ENCODE data around the gene ZNF232.
"Not testable (repeated sequence)": the region's sequence is repeated elsewhere in the genome, so short reads cannot be mapped to it uniquely, and the experiment has no call there.

The ZNF232 gene

GRCh38 chr17:5135131-5135712, 23.5 kb upstream of the ZNF232 start:
- H3K36me3 ChIP-seq (ENCODE audit: control insufficient read depth, insufficient read depth, low read length); H3K9ac ChIP-seq (ENCODE audit: low read depth, low read length); H3K4me1 ChIP-seq (ENCODE audit: control insufficient read depth, insufficient read depth, low read length); H3K27me3 ChIP-seq (ENCODE audit: control insufficient read depth, insufficient read depth, low read length); H3K4me3 ChIP-seq (ENCODE audit: low read depth, low read length); H3K27ac ChIP-seq (ENCODE audit: low read depth, low read length); H3K9me3 ChIP-seq (ENCODE audit: control insufficient read depth, insufficient read depth, low read length): not testable (repeated sequence)

GRCh38 chr17:5134571-5134970, 22.9 kb upstream of the ZNF232 start:
- H3K9ac ChIP-seq (ENCODE audit: low read depth, low read length); H3K27ac ChIP-seq (ENCODE audit: low read depth, low read length); H3K4me1 ChIP-seq (ENCODE audit: control insufficient read depth, insufficient read depth, low read length); H3K27me3 ChIP-seq (ENCODE audit: control insufficient read depth, insufficient read depth, low read length); H3K4me3 ChIP-seq (ENCODE audit: low read depth, low read length); H3K36me3 ChIP-seq (ENCODE audit: control insufficient read depth, insufficient read depth, low read length); H3K9me3 ChIP-seq (ENCODE audit: control insufficient read depth, insufficient read depth, low read length): not testable (repeated sequence)

- H3K36me3 ChIP-seq (ENCODE audit: control insufficient read depth, insufficient read depth, low read length); H3K4me3 ChIP-seq (ENCODE audit: low read depth, low read length); H3K9me3 ChIP-seq (ENCODE audit: control insufficient read depth, insufficient read depth, low read length); H3K9ac ChIP-seq (ENCODE audit: low read depth, low read length); H3K27ac ChIP-seq (ENCODE audit: low read depth, low read length); H3K27me3 ChIP-seq (ENCODE audit: control insufficient read depth, insufficient read depth, low read length); H3K4me1 ChIP-seq (ENCODE audit: control insufficient read depth, insufficient read depth, low read length): not testable (repeated sequence)
Observed at GRCh38 chr17:5133961-5134360, 22.3 kb upstream of the ZNF232 start.

GRCh38 chr17:5133311-5133710, 21.6 kb upstream of the ZNF232 start:
- Histone ChIP-seq H3K4me3 (ENCODE audit: low read depth, low read length) (no peak overlapping the region), H3K9ac (ENCODE audit: low read depth, low read length) (no peak overlapping the region), H3K36me3 (ENCODE audit: control insufficient read depth, insufficient read depth, low read length) (no peaks in the 10 kb centered on the region), H3K27ac (ENCODE audit: low read depth, low read length) (no peak overlapping the region), H3K4me1 (ENCODE audit: control insufficient read depth, insufficient read depth, low read length) (no peaks in the 10 kb centered on the region), H3K9me3 (ENCODE audit: control insufficient read depth, insufficient read depth, low read length) (no peaks in the 10 kb centered on the region), H3K27me3 (ENCODE audit: control insufficient read depth, insufficient read depth, low read length) (no peaks in the 10 kb centered on the region)

GRCh38 chr17:5132503-5133225, 21.0 kb upstream of the ZNF232 start:
- H3K36me3 ChIP-seq (ENCODE audit: control insufficient read depth, insufficient read depth, low read length); H3K9ac ChIP-seq (ENCODE audit: low read depth, low read length); H3K4me1 ChIP-seq (ENCODE audit: control insufficient read depth, insufficient read depth, low read length); H3K27me3 ChIP-seq (ENCODE audit: control insufficient read depth, insufficient read depth, low read length); H3K27ac ChIP-seq (ENCODE audit: low read depth, low read length); H3K9me3 ChIP-seq (ENCODE audit: control insufficient read depth, insufficient read depth, low read length); H3K4me3 ChIP-seq (ENCODE audit: low read depth, low read length): not testable (repeated sequence)

- not testable (repeated sequence) for H3K36me3 ChIP-seq (ENCODE audit: control insufficient read depth, insufficient read depth, low read length); H3K9ac ChIP-seq (ENCODE audit: low read depth, low read length); H3K4me1 ChIP-seq (ENCODE audit: control insufficient read depth, insufficient read depth, low read length); H3K4me3 ChIP-seq (ENCODE audit: low read depth, low read length); H3K27ac ChIP-seq (ENCODE audit: low read depth, low read length); H3K27me3 ChIP-seq (ENCODE audit: control insufficient read depth, insufficient read depth, low read length); H3K9me3 ChIP-seq (ENCODE audit: control insufficient read depth, insufficient read depth, low read length)
Observed at GRCh38 chr17:5131799-5132502, 20.3 kb upstream of the ZNF232 start.

GRCh38 chr17:5131146-5131715, 19.6 kb upstream of the ZNF232 start:
- no peak overlapping the region for H3K27ac ChIP-seq (ENCODE audit: low read depth, low read length)
- H3K4me1 ChIP-seq (ENCODE audit: control insufficient read depth, insufficient read depth, low read length), result no peaks in the 10 kb centered on the region
- H3K9me3 ChIP-seq (ENCODE audit: control insufficient read depth, insufficient read depth, low read length), result no peaks in the 10 kb centered on the region
- H3K36me3 ChIP-seq (ENCODE audit: control insufficient read depth, insufficient read depth, low read length), result no peaks in the 10 kb centered on the region
- H3K9ac ChIP-seq (ENCODE audit: low read depth, low read length), result no peak overlapping the region
- no peak overlapping the region for H3K4me3 ChIP-seq (ENCODE audit: low read depth, low read length)
- H3K27me3 ChIP-seq (ENCODE audit: control insufficient read depth, insufficient read depth, low read length), result no peaks in the 10 kb centered on the region

- not testable (repeated sequence) for H3K27ac ChIP-seq (ENCODE audit: low read depth, low read length); H3K9ac ChIP-seq (ENCODE audit: low read depth, low read length); H3K4me3 ChIP-seq (ENCODE audit: low read depth, low read length); H3K4me1 ChIP-seq (ENCODE audit: control insufficient read depth, insufficient read depth, low read length); H3K36me3 ChIP-seq (ENCODE audit: control insufficient read depth, insufficient read depth, low read length); H3K9me3 ChIP-seq (ENCODE audit: control insufficient read depth, insufficient read depth, low read length); H3K27me3 ChIP-seq (ENCODE audit: control insufficient read depth, insufficient read depth, low read length)
Observed at GRCh38 chr17:5130687-5131086, 19.0 kb upstream of the ZNF232 start.

- H3K36me3 ChIP-seq (ENCODE audit: control insufficient read depth, insufficient read depth, low read length); H3K27me3 ChIP-seq (ENCODE audit: control insufficient read depth, insufficient read depth, low read length); H3K4me1 ChIP-seq (ENCODE audit: control insufficient read depth, insufficient read depth, low read length); H3K4me3 ChIP-seq (ENCODE audit: low read depth, low read length); H3K27ac ChIP-seq (ENCODE audit: low read depth, low read length); H3K9me3 ChIP-seq (ENCODE audit: control insufficient read depth, insufficient read depth, low read length); H3K9ac ChIP-seq (ENCODE audit: low read depth, low read length): not testable (repeated sequence)
Observed at GRCh38 chr17:5130261-5130660, 18.6 kb upstream of the ZNF232 start.

GRCh38 chr17:5129770-5130169, 18.1 kb upstream of the ZNF232 start:
- H3K36me3 ChIP-seq (ENCODE audit: control insufficient read depth, insufficient read depth, low read length); H3K27me3 ChIP-seq (ENCODE audit: control insufficient read depth, insufficient read depth, low read length); H3K4me1 ChIP-seq (ENCODE audit: control insufficient read depth, insufficient read depth, low read length); H3K4me3 ChIP-seq (ENCODE audit: low read depth, low read length); H3K9ac ChIP-seq (ENCODE audit: low read depth, low read length); H3K9me3 ChIP-seq (ENCODE audit: control insufficient read depth, insufficient read depth, low read length); H3K27ac ChIP-seq (ENCODE audit: low read depth, low read length): not testable (repeated sequence)

- no peaks in the 10 kb centered on the region for H3K27me3 ChIP-seq (ENCODE audit: control insufficient read depth, insufficient read depth, low read length)
Observed at GRCh38 chr17:5128905-5129535, 17.3 kb upstream of the ZNF232 start.

More at GRCh38 chr17:5128905-5129535, 17.3 kb upstream of the ZNF232 start:
- H3K9ac ChIP-seq (ENCODE audit: low read depth, low read length), result no peak overlapping the region
- H3K4me1 ChIP-seq (ENCODE audit: control insufficient read depth, insufficient read depth, low read length), result no peaks in the 10 kb centered on the region
- no peaks in the 10 kb centered on the region for H3K36me3 ChIP-seq (ENCODE audit: control insufficient read depth, insufficient read depth, low read length)
- no peak overlapping the region for H3K27ac ChIP-seq (ENCODE audit: low read depth, low read length)
- H3K9me3 ChIP-seq (ENCODE audit: control insufficient read depth, insufficient read depth, low read length), result no peaks in the 10 kb centered on the region
- no peak overlapping the region for H3K4me3 ChIP-seq (ENCODE audit: low read depth, low read length)

Measured in HUES48 (cell line).